Ishikawa (cell line): ENCODE measurements around the gene DEGS1.

Experiments used
- EP300 ChIP-seq: IDR thresholded peaks from 2 replicates; pipeline ENCODE4 v1.6.1; 2012; ENCODE audit warnings: borderline replicate concordance
- NFIC ChIP-seq: IDR thresholded peaks from 2 replicates; pipeline ENCODE4 v1.6.1; 2012
- TEAD4 ChIP-seq: IDR thresholded peaks from 2 replicates; pipeline ENCODE4 v1.6.1; 2012
- TF ChIP-seq, protein P1 (sequence below): IDR thresholded peaks from 2 replicates; pipeline ENCODE4 v1.6.1; 2012; ENCODE audit warnings: low read depth, mild to moderate bottlenecking

DNA sequence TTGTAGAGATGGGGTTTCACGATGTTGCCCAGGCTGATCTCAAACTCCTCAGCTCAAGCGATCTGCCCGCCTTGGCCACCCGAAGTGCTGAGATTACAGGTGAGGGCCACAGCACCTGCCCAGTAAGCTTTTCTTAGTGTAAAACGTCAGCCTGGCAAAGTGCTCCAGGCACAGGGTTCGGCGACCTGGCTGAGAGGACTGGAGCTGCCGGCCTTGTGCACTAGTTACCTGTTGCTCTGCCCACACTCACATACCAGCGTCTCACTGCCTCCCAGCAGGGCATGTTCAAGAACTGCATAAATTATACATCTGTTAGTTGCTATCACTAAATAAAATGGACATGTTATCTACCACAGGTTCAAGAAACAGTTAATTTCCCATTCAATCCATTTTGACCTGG is 55.2 kb downstream of the DEGS1 start:
- TF ChIP-seq NFIC (no peak), TEAD4 (no peak), EP300 (no peak)
- TF ChIP-seq, protein P1, sequence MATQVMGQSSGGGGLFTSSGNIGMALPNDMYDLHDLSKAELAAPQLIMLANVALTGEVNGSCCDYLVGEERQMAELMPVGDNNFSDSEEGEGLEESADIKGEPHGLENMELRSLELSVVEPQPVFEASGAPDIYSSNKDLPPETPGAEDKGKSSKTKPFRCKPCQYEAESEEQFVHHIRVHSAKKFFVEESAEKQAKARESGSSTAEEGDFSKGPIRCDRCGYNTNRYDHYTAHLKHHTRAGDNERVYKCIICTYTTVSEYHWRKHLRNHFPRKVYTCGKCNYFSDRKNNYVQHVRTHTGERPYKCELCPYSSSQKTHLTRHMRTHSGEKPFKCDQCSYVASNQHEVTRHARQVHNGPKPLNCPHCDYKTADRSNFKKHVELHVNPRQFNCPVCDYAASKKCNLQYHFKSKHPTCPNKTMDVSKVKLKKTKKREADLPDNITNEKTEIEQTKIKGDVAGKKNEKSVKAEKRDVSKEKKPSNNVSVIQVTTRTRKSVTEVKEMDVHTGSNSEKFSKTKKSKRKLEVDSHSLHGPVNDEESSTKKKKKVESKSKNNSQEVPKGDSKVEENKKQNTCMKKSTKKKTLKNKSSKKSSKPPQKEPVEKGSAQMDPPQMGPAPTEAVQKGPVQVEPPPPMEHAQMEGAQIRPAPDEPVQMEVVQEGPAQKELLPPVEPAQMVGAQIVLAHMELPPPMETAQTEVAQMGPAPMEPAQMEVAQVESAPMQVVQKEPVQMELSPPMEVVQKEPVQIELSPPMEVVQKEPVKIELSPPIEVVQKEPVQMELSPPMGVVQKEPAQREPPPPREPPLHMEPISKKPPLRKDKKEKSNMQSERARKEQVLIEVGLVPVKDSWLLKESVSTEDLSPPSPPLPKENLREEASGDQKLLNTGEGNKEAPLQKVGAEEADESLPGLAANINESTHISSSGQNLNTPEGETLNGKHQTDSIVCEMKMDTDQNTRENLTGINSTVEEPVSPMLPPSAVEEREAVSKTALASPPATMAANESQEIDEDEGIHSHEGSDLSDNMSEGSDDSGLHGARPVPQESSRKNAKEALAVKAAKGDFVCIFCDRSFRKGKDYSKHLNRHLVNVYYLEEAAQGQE, result no peak
